GM19035 (cell line): ENCODE results near the gene NFKBIE.

Source experiments
- ATAC-seq: cut with Tn5 transposase; IDR thresholded peaks from one replicate; pipeline ENCODE4 v1.9.1; 2021; ENCODE audit not compliant: unreplicated experiment

NFKBIE gene

DNA sequence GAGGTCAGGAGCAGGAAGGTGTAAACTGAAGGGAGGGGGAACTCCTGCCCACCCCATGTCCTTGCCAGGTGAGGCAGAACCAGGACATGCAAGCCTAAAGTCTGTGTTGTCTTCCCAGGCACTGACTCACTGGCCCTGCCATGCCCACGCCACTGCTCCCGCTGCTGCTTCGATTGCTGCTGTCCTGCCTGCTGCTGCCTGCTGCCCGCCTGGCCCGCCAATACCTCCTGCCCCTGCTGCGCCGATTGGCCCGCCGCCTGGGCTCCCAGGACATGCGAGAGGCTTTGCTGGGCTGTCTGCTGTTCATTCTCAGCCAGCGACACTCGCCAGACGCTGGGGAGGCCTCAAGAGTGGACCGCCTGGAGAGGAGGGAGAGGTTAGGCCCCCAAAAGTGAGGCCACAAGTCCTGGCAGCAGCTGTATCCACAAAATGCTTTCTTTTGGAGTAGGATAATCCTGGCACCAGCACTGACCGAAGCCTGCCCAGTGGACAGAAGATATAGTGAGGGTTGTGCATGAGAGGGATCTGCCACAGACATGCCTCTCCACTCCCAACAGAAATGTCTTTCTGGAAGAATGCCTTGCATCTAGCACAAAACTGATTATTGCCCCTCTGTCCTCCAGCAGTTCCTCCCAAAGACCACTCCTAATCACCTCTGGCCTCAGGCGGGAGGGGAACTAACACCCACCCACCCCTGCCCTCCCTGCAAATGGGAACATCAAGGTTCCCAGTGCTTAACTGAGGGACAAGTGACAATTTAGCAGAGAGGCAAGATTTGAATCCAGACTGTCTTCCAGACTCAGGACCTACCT, 47.8 kb downstream of the NFKBIE start:
- no peak for ATAC-seq

DNA sequence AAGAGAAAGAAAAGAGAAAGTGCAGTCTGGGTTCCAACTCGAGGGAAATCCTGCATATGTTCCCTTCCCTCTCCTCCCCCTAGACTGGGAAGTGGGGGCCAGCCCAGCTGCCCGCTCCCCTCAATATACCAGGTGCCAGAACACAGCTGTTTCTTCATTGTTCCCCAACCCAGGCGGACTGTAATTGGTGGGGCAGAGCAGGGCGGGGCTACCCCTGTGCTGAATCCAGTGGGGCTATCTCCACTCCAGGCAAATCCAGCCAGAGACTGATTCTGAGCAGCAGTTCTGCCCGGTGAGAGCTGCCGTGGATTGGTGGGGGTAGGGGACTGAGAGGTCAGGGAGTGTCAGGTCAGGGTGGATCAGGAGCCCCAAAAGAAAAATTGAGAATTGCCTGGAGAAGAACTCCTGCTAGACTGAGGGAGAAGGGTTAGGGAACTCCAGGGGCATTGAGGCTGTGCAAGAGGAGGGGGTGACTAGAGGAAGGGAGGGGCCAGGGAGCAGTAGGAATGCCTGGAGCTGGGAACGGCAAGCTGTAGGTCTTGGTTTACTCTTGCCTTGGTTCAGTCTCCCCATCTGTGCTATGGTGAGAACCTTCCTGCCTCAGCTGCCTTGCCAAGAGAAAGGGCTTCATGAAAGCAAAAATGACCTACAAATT, 48.5 kb downstream of the NFKBIE start, which contains the start of gene MYMX:
TSS of gene MYMX (plus strand) at position 250 of the 655 bp plus-strand sequence. CDS start 546 bp downstream, outside the sequence.
- no peak for ATAC-seq

DNA sequence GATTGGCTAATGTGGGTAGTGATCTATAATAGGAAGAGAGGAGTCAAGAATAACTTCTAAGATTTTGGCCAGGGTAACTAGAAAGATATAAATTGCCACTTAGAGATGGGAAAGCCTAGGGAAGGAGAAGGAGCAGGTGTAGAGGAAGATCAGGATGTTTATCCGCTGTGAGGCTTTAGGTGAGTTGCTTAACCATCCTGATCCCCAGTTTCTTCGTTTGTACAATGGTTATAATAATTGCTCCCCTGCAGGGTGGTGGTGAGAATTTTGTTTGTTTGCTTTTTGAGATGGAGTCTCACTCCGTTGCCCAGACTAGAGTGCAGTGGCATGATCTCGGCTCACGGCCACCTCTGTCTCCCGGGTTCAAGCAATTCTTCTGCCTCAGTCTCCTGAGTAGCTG, 51.0 kb downstream of the NFKBIE start:
- ATAC-seq: no peak

DNA sequence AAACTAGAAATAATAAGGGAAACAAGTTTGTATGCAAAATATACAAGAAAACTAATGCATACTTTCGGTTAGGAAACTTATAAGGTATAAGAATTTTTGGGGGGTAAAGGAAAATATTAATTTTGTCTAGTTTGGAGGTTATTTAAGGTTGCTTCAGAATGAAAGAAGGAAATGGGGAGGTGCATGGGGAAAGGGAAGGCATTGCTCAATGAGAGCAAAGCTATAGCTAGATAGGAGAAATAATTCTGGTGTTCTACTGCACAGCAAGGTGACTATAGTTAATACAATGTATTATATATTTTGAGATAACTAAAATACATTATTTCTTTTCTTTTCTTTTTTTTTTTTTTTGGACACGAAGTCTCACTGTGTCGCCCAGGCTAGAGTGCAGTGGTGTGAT, 54.1 kb downstream of the NFKBIE start:
- no peak for ATAC-seq
